SK-N-SH (cell line): Measurements from ENCODE around the gene TAF4. TPM values are rescaled to one million over a fixed set of nuclear protein-coding genes. Genes with fewer than 3 reads are reported as not detected.

Experiments used
- CTCF ChIA-PET: fragments of 300-600, 350-600 bp; formaldehyde crosslinking; extraction: SDS; loops from one replicate; lab custom pipeline; 2021; lab: Yijun Ruan, JAX
- POLR2A ChIA-PET: fragments of 350-600 bp; sonication (Branson Sonifier 250); formaldehyde crosslinking; extraction: SDS; loops from one replicate; lab custom pipeline; 2020; ENCODE audit warnings: antibody characterized with exemption, inconsistent platforms; lab: Yijun Ruan, JAX
- DNase-seq: peaks from one replicate; pipeline ENCODE4 v3.0.0; 2012
- H2AFZ ChIP-seq: fragments of 200-600 bp; sonication (generic); 2 replicates; pipeline ENCODE4 v1.8.1; 2016; ENCODE audit warnings: antibody characterized with exemption, mild to moderate bottlenecking, low read depth
- H3F3A ChIP-seq: fragments of 200-600 bp; sonication (generic); replicated peaks from 2 replicates; pipeline ENCODE3; 2016; ENCODE audit warnings: antibody characterized with exemption, mild to moderate bottlenecking; ENCODE audit not compliant: insufficient read depth
- H3K27ac ChIP-seq, 2 experiments: fragments of 200-500 bp in 1 of 2; fragments of 200-600 bp in 1 of 2; sonication (Bioruptor generic) in 1 of 2; sonication (generic), shearing (Covaris generic) in 1 of 2; 2 replicates each; pipeline versions ENCODE4 v1.5.1 to v1.6.1; 2014 to 2016; ENCODE audit warnings: low read depth in 2 of 2, inconsistent platforms in 1 of 2, low read length in 1 of 2, mild to moderate bottlenecking in 1 of 2, mixed read lengths in 1 of 2
- H3K27me3 ChIP-seq: fragments of 200-600 bp; sonication (generic), shearing (Covaris generic); 2 replicates; pipeline ENCODE4 v1.6.1; 2016; ENCODE audit warnings: mixed run types; ENCODE audit not compliant: insufficient read depth
- H3K36me3 ChIP-seq, 2 experiments: fragments of 200-500 bp in 1 of 2; fragments of 200-600 bp in 1 of 2; sonication (Bioruptor generic) in 1 of 2; sonication (generic) in 1 of 2; replicated peaks in 1 of 2; 2 replicates each; pipeline versions ENCODE3 to v1.5.1; 2014 to 2016; ENCODE audit warnings: low read length in 1 of 2, mild to moderate bottlenecking in 1 of 2; ENCODE audit not compliant: insufficient read depth in 2 of 2, control insufficient read depth in 1 of 2
- H3K4me1 ChIP-seq, 2 experiments: fragments of 200-500 bp in 1 of 2; fragments of 200-600 bp in 1 of 2; sonication (Bioruptor generic) in 1 of 2; sonication (generic), shearing (Covaris generic) in 1 of 2; 2 replicates each; pipeline versions ENCODE4 v1.5.1 to v1.6.1; 2014 to 2016; ENCODE audit warnings: low read depth in 1 of 2, low read length in 1 of 2, mixed run types in 1 of 2; ENCODE audit not compliant: insufficient read depth in 2 of 2, control insufficient read depth in 1 of 2
- H3K4me2 ChIP-seq: fragments of 200-600 bp; sonication (generic), shearing (Covaris generic); 2 replicates; pipeline ENCODE4 v1.6.1; 2017; ENCODE audit warnings: mixed run types
- H3K4me3 ChIP-seq, 2 experiments: fragments of 200-500 bp in 1 of 2; fragments of 200-600 bp in 1 of 2; sonication (Bioruptor generic) in 1 of 2; sonication (generic), shearing (Covaris generic) in 1 of 2; 2 replicates each; pipeline versions ENCODE4 v1.5.1 to v1.8.1; 2014 to 2016; ENCODE audit warnings: low read depth in 2 of 2, inconsistent platforms in 1 of 2, low read length in 1 of 2, mild to moderate bottlenecking in 1 of 2, mixed read lengths in 1 of 2, moderate library complexity in 1 of 2
- H3K79me2 ChIP-seq: fragments of 200-600 bp; sonication (generic); 2 replicates; pipeline ENCODE4 v1.8.1; 2017; ENCODE audit warnings: mild to moderate bottlenecking; ENCODE audit not compliant: insufficient read depth
- H3K9ac ChIP-seq: fragments of 200-600 bp; sonication (generic); 2 replicates; pipeline ENCODE4 v1.6.1; 2017; ENCODE audit warnings: mixed run types
- H3K9me2 ChIP-seq: fragments of 200-600 bp; sonication (generic); 2 replicates; pipeline ENCODE4 v1.6.1; 2017; ENCODE audit warnings: mixed run types
- H3K9me3 ChIP-seq: fragments of 200-600 bp; sonication (generic); 2 replicates; pipeline ENCODE4 v1.6.1; 2017; ENCODE audit warnings: mixed run types, mild to moderate bottlenecking, moderate library complexity
- H4K20me1 ChIP-seq: fragments of 200-600 bp; sonication (generic); 2 replicates; pipeline ENCODE4 v1.6.1; 2017; ENCODE audit warnings: mild to moderate bottlenecking, mixed run types; ENCODE audit not compliant: insufficient read depth
- CHD2 ChIP-seq: fragments of 150-350 bp; IDR thresholded peaks from 2 replicates; pipeline ENCODE4 v1.6.1; 2018; ENCODE audit warnings: low read length; ENCODE audit not compliant: partially characterized antibody
- ELF1 ChIP-seq: IDR thresholded peaks from 2 replicates; pipeline ENCODE4 v1.4.0; 2012
- EZH2phosphoT487 ChIP-seq: fragments of 200-600 bp; sonication (generic); IDR thresholded peaks from 2 replicates; pipeline ENCODE4 v1.6.1; 2017; ENCODE audit warnings: low read depth, mixed run types, mild to moderate bottlenecking, antibody characterized with exemption, moderate library complexity, borderline replicate concordance
- FOSL2 ChIP-seq: IDR thresholded peaks from 2 replicates; pipeline ENCODE4 v1.4.0; 2012; ENCODE audit warnings: low read depth, mild to moderate bottlenecking, moderate library complexity, borderline replicate concordance
- GABPA ChIP-seq: IDR thresholded peaks from 2 replicates; pipeline ENCODE4 v1.4.0; 2012; ENCODE audit warnings: low read depth, mild to moderate bottlenecking
- IRF3 ChIP-seq: fragments of 150-350 bp; IDR thresholded peaks from 2 replicates; pipeline ENCODE4 v1.6.1; 2016; ENCODE audit warnings: mild to moderate bottlenecking, low read depth, low read length
- JUND ChIP-seq: IDR thresholded peaks from 2 replicates; pipeline ENCODE4 v1.4.0; 2012
- SIN3A ChIP-seq: IDR thresholded peaks from 2 replicates; pipeline ENCODE4 v1.6.1; 2012; ENCODE audit warnings: low read depth, mild to moderate bottlenecking, low read length, moderate library complexity, borderline replicate concordance
- SMC3 ChIP-seq: IDR thresholded peaks from 2 replicates; pipeline ENCODE4 v1.6.1; 2012; ENCODE audit warnings: low read depth, low read length, improper control_type of control experiment
- TEAD4 ChIP-seq: IDR thresholded peaks from 2 replicates; pipeline ENCODE4 v1.4.0; 2012; ENCODE audit warnings: mild to moderate bottlenecking, borderline replicate concordance; ENCODE audit not compliant: insufficient read depth
- WGBS: methylation state at CpG from one replicate; pipeline ENCODE4 v1.1.6; 2017; ENCODE audit warnings: low lambda C conversion rate; 5-methylcytosine and 5-hydroxymethylcytosine counted together
- polyA plus RNA-seq, 3 experiments: library from polyadenylated mRNA; depleted of rRNA; stranded (reverse); fragments of >200 nt; gene quantifications; 2 replicates each; pipeline ENCODE4 v1.2.3, GENCODE V29; 2012
- TF ChIP-seq, protein P1 (sequence below): IDR thresholded peaks from 2 replicates; pipeline ENCODE4 v1.4.0; 2012; ENCODE audit warnings: low read depth

The TAF4 gene
- polyA plus RNA-seq, 1 of the 3 experiments (the other 2 are of a cell fraction) = 4.8 TPM

- Histone ChIP-seq H3K4me3 (no peak overlapping the region), H3K4me2 (no peak overlapping the region), H3K9me3 (no peaks in the 10 kb centered on the region), H3K9ac (no peak overlapping the region), H3F3A (no peaks in the 10 kb centered on the region), H3K4me1 (no peaks in the 10 kb centered on the region), H3K27ac (no peak overlapping the region), H3K36me3 (no peaks in the 10 kb centered on the region), H3K79me2 (no peaks in the 10 kb centered on the region), H3K9me2 (no peaks in the 10 kb centered on the region), H3K27me3 (no peaks in the 10 kb centered on the region), H4K20me1 (no peaks in the 10 kb centered on the region), H2AFZ (no peak overlapping the region)
- DNase-seq = no peak
- CTCF ChIA-PET = interaction anchor here (1.8 kb wide), 1 partner anchor 30 kb away, joined by 4 read pairs; no protein-coding TSS in a partner anchor
- WGBS = 13% methylated on average over 2 of the region's 14 CpGs
- TF ChIP-seq, protein P1, sequence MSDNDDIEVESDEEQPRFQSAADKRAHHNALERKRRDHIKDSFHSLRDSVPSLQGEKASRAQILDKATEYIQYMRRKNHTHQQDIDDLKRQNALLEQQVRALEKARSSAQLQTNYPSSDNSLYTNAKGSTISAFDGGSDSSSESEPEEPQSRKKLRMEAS = no peak
- no peak for TF ChIP-seq CHD2
- POLR2A ChIA-PET = no interaction called here
These were observed 139.4 kb downstream of the TAF4 start for GRCh38 chr20:61926253-61926613.

GRCh38 chr20:61925555-61926252, 140.0 kb downstream of the TAF4 start:
- H4K20me1 ChIP-seq = no peaks in the 10 kb centered on the region
- H3K4me3 ChIP-seq = no peak overlapping the region
- WGBS = 49% methylated on average over 18 of the region's 21 CpGs
- H3K27me3 ChIP-seq = no peaks in the 10 kb centered on the region
- no peak overlapping the region for H3K9ac ChIP-seq
- H3K4me1 ChIP-seq = no peaks in the 10 kb centered on the region
- TF ChIP-seq IRF3 (no peak), JUND (no peak), SMC3 (no peak), EZH2phosphoT487 (no peak), ELF1 (no peak), FOSL2 (no peak), TEAD4 (no peak), SIN3A (no peak), GABPA (no peak), CHD2 (no peak)
- TF ChIP-seq, protein P1 = no peak
- TF ChIP-seq, all 33 proteins: peak for 0
- DNase-seq = no peak
- H3K9me2 ChIP-seq = no peaks in the 10 kb centered on the region
- H3K79me2 ChIP-seq = no peaks in the 10 kb centered on the region
- no peaks in the 10 kb centered on the region for H3K9me3 ChIP-seq
- no peak overlapping the region for H3K4me2 ChIP-seq
- H2AFZ ChIP-seq = no peak overlapping the region
- H3K36me3 ChIP-seq = no peaks in the 10 kb centered on the region
- H3F3A ChIP-seq = no peaks in the 10 kb centered on the region
- no peak overlapping the region for H3K27ac ChIP-seq
- ChIA-PET CTCF (interaction anchor here (1.8 kb wide), 1 partner anchor 29 kb away, joined by 4 read pairs; no protein-coding TSS in a partner anchor), POLR2A (no interaction called here)
